OCI-LY1 (cell line): Measurements from ENCODE around the gene SLC6A2.

Source experiments
- H2AFZ ChIP-seq: fragments of 200-600 bp; sonication (generic), shearing (Covaris generic); 2 replicates; pipeline ENCODE4 v1.6.0; 2014; ENCODE audit warnings: antibody characterized with exemption, mild to moderate bottlenecking, low read length
- H3F3A ChIP-seq: fragments of 200-600 bp; sonication (generic), shearing (Covaris generic); 2 replicates; pipeline ENCODE4 v1.6.0; 2014; ENCODE audit warnings: mild to moderate bottlenecking, antibody characterized with exemption, low read length, moderate library complexity; ENCODE audit not compliant: insufficient read depth
- H3K27ac ChIP-seq: fragments of 200-600 bp; sonication (generic); 2 replicates; pipeline ENCODE4 v1.5.1; 2014; ENCODE audit warnings: low read length, mixed run types, mild to moderate bottlenecking, low read depth; ENCODE audit not compliant: poor library complexity, severe bottlenecking
- H3K27me3 ChIP-seq: fragments of 200-600 bp; sonication (generic); 2 replicates; pipeline ENCODE4 v1.6.0; 2014; ENCODE audit warnings: antibody characterized with exemption, mild to moderate bottlenecking, low read length, moderate library complexity; ENCODE audit not compliant: insufficient read depth
- H3K36me3 ChIP-seq: fragments of 200-600 bp; sonication (generic); 2 replicates; pipeline ENCODE4 v1.6.1; 2014; ENCODE audit warnings: mild to moderate bottlenecking, antibody characterized with exemption, low read length, moderate library complexity, mixed read lengths; ENCODE audit not compliant: insufficient read depth
- H3K4me1 ChIP-seq: fragments of 200-600 bp; sonication (generic); 2 replicates; pipeline ENCODE4 v1.5.1; 2014; ENCODE audit warnings: mild to moderate bottlenecking, low read length, moderate library complexity; ENCODE audit not compliant: insufficient read depth, severe bottlenecking
- H3K4me2 ChIP-seq: fragments of 200-600 bp; sonication (generic), shearing (Covaris generic); 2 replicates; pipeline ENCODE4 v1.6.1; 2014; ENCODE audit warnings: low read length
- H3K4me3 ChIP-seq: fragments of 200-600 bp; sonication (generic); 2 replicates; pipeline ENCODE4 v1.5.1; 2014; ENCODE audit warnings: low read length, low read depth, mild to moderate bottlenecking, mixed read lengths; ENCODE audit not compliant: poor library complexity, severe bottlenecking
- H3K79me2 ChIP-seq: fragments of 200-600 bp; shearing (Covaris generic); 2 replicates; pipeline ENCODE4 v1.6.1; 2016; ENCODE audit warnings: mixed run types, low read length, mixed read lengths; ENCODE audit not compliant: insufficient read depth
- H3K9ac ChIP-seq: fragments of 200-600 bp; sonication (generic), shearing (Covaris generic); 2 replicates; pipeline ENCODE4 v1.6.1; 2014; ENCODE audit warnings: mild to moderate bottlenecking, low read length, mixed read lengths
- H3K9me2 ChIP-seq: fragments of 200-600 bp; sonication (generic), shearing (Covaris generic); 2 replicates; pipeline ENCODE4 v1.6.1; 2014; ENCODE audit warnings: low read depth, mild to moderate bottlenecking, low read length, mixed read lengths
- H3K9me3 ChIP-seq: fragments of 200-600 bp; shearing (Covaris generic); 2 replicates; pipeline ENCODE4 v1.6.1; 2014; ENCODE audit warnings: low read length, mixed read lengths
- H4K20me1 ChIP-seq: fragments of 200-600 bp; sonication (generic), shearing (Covaris generic); 2 replicates; pipeline ENCODE4 v1.6.0; 2016; ENCODE audit warnings: mild to moderate bottlenecking, low read length; ENCODE audit not compliant: insufficient read depth
- CTCF ChIP-seq: fragments of 200-600 bp; sonication (generic), shearing (Covaris generic); IDR thresholded peaks from 2 replicates; pipeline ENCODE4 v1.5.1; 2017; ENCODE audit warnings: mild to moderate bottlenecking, antibody characterized with exemption, low read length, moderate library complexity, mixed read lengths
- EZH2 ChIP-seq: fragments of 200-600 bp; sonication (generic), shearing (Covaris generic); IDR thresholded peaks from 2 replicates; pipeline ENCODE4 v1.8.0; 2017; ENCODE audit warnings: borderline replicate concordance, mixed run types, mild to moderate bottlenecking, antibody characterized with exemption, low read length, moderate library complexity, mixed read lengths

SLC6A2 gene

GRCh38 chr16:55662644-55663031, 6.8 kb downstream of the SLC6A2 start:
- Histone ChIP-seq H3K36me3 (no peaks in the 10 kb centered on the region), H3K4me3 (no peak overlapping the region), H3K9me3 (no peaks in the 10 kb centered on the region), H3F3A (no peaks in the 10 kb centered on the region), H4K20me1 (no peaks in the 10 kb centered on the region), H3K27me3 (no peaks in the 10 kb centered on the region), H3K79me2 (no peaks in the 10 kb centered on the region), H3K4me2 (no peak overlapping the region), H2AFZ (no peak overlapping the region), H3K9me2 (no peaks in the 10 kb centered on the region), H3K4me1 (no peaks in the 10 kb centered on the region), H3K9ac (no peak overlapping the region), H3K27ac (no peak overlapping the region)
- TF ChIP-seq CTCF: no peak
- TF ChIP-seq EZH2: no peak

GRCh38 chr16:55663225-55663624, 7.4 kb downstream of the SLC6A2 start:
- Histone ChIP-seq H4K20me1 (no peaks in the 10 kb centered on the region), H3K9ac (no peak overlapping the region), H3K36me3 (no peaks in the 10 kb centered on the region), H2AFZ (no peak overlapping the region), H3K9me3 (no peaks in the 10 kb centered on the region), H3K9me2 (no peaks in the 10 kb centered on the region), H3F3A (no peaks in the 10 kb centered on the region), H3K4me3 (no peak overlapping the region), H3K27ac (no peak overlapping the region), H3K4me1 (no peaks in the 10 kb centered on the region), H3K4me2 (no peak overlapping the region), H3K27me3 (no peaks in the 10 kb centered on the region), H3K79me2 (no peaks in the 10 kb centered on the region)
- TF ChIP-seq CTCF: no peak
- no peak for TF ChIP-seq EZH2

GRCh38 chr16:55663765-55664677, 8.2 kb downstream of the SLC6A2 start:
- Histone ChIP-seq H3K4me2 (no peak overlapping the region), H3K27me3 (no peaks in the 10 kb centered on the region), H3K4me3 (no peak overlapping the region), H2AFZ (no peak overlapping the region), H3K9ac (no peak overlapping the region), H3K4me1 (no peaks in the 10 kb centered on the region), H3K9me3 (no peaks in the 10 kb centered on the region), H3K9me2 (no peaks in the 10 kb centered on the region), H4K20me1 (no peaks in the 10 kb centered on the region), H3K79me2 (no peaks in the 10 kb centered on the region), H3F3A (no peaks in the 10 kb centered on the region), H3K36me3 (no peaks in the 10 kb centered on the region), H3K27ac (no peak overlapping the region)
- no peak for TF ChIP-seq EZH2
- no peak for TF ChIP-seq CTCF
